ENCODE measurements around the gene SMAD6. TPM values are rescaled to one million over a fixed set of nuclear protein-coding genes. Genes with fewer than 3 reads are reported as not detected.

SMAD6 gene
- total and polyA plus RNA-seq, 2 experiments from 2014 or later: 1.6 to 15.7 TPM

GRCh38 chr15:66746231-66746605 lies 44.2 kb downstream of the SMAD6 start:
- TF ChIP-seq POLR2AphosphoS5 (IDR thresholded peaks at IDR 0.05; ENCODE audit: low read depth) (no peak), REST (IDR thresholded peaks at IDR 0.05; ENCODE audit: unreplicated experiment) (no peak)
- Mint-ChIP-seq H3K27me3 (ENCODE audit: insufficient read depth, low read depth, poor library complexity) (peaks cover 20% of the 10 kb centered on the region), H3K4me3 (no peak overlapping the region), H3K27ac (no peak overlapping the region), H3K9me3 (no peaks in the 10 kb centered on the region), H3K4me1 (peaks cover 69% of the 10 kb centered on the region), H3K36me3 (ENCODE audit: low read depth) (no peaks in the 10 kb centered on the region)
- Histone ChIP-seq H3K36me3 (ENCODE audit: insufficient read depth) (no peaks in the 10 kb centered on the region), H3K79me2 (replicated peaks; ENCODE audit: insufficient read depth) (no peaks in the 10 kb centered on the region), H2AFZ (no peak overlapping the region), H3F3A (replicated peaks; ENCODE audit: low read depth) (peaks cover 7% of the 10 kb centered on the region; the same call in 1 of the 2 replicates), H3K4me2 (peak overlapping the region; percentile 55), H3K27me3 (ENCODE audit: insufficient read depth) (no peaks in the 10 kb centered on the region), H3K9me2 (ENCODE audit: insufficient read depth) (no peaks in the 10 kb centered on the region), H4K20me1 (replicated peaks; ENCODE audit: insufficient read depth) (no peaks in the 10 kb centered on the region), H3K4me3 (no peak overlapping the region), H3K27ac (ENCODE audit: low read depth) (no peak overlapping the region), H3K4me1 (ENCODE audit: insufficient read depth) (peaks cover 67% of the 10 kb centered on the region)
- peak; percentile 19 for ATAC-seq
- no peak for DNase-seq (ENCODE audit: low spot score)

- Mint-ChIP-seq H3K9me3 (no peaks in the 10 kb centered on the region), H3K27me3 (ENCODE audit: insufficient read depth, low read depth, poor library complexity) (peaks cover 20% of the 10 kb centered on the region), H3K4me3 (no peak overlapping the region), H3K4me1 (peaks cover 73% of the 10 kb centered on the region), H3K36me3 (ENCODE audit: low read depth) (no peaks in the 10 kb centered on the region), H3K27ac (peak overlapping the region; percentile 65; the same call in 1 of the 2 replicates)
- Histone ChIP-seq H4K20me1 (replicated peaks; ENCODE audit: insufficient read depth) (no peaks in the 10 kb centered on the region), H3K36me3 (ENCODE audit: insufficient read depth) (no peaks in the 10 kb centered on the region), H3K4me1 (ENCODE audit: insufficient read depth) (peaks cover 70% of the 10 kb centered on the region), H3K9me2 (ENCODE audit: insufficient read depth) (no peaks in the 10 kb centered on the region), H2AFZ (no peak overlapping the region), H3K4me2 (no peak overlapping the region), H3F3A (replicated peaks; ENCODE audit: low read depth) (peaks cover 7% of the 10 kb centered on the region; the same call in 1 of the 2 replicates), H3K27ac (ENCODE audit: low read depth) (peak overlapping the region; percentile 87; the same call in 1 of the 2 replicates), H3K27me3 (ENCODE audit: insufficient read depth) (no peaks in the 10 kb centered on the region), H3K4me3 (no peak overlapping the region), H3K79me2 (replicated peaks; ENCODE audit: insufficient read depth) (no peaks in the 10 kb centered on the region)
- DNase-seq (ENCODE audit: low spot score) (no peak), ATAC-seq (peak; percentile 37)
- TF ChIP-seq JUNB (IDR thresholded peaks at IDR 0.05; ENCODE audit: unreplicated experiment) (no peak), CTCF (conservative IDR thresholded peaks at IDR 0.05; ENCODE audit: low read depth in 2 of 2) (no peak), EZH2 (IDR thresholded peaks at IDR 0.05; ENCODE audit: low read depth, unreplicated experiment) (no peak), ZNF462 (CRISPR knock-in tag; IDR thresholded peaks at IDR 0.05) (no peak), ETS1 (IDR thresholded peaks at IDR 0.05) (no peak), STAT1 (IDR thresholded peaks at IDR 0.05; ENCODE audit: unreplicated experiment) (no peak), EZH2phosphoT487 (IDR thresholded peaks at IDR 0.05; ENCODE audit: unreplicated experiment) (no peak), CREB1 (CRISPR knock-in tag; IDR thresholded peaks at IDR 0.05; ENCODE audit: low read depth) (no peak)
Measured at GRCh38 chr15:66747223-66747622, 45.2 kb downstream of the SMAD6 start.
